CD4-positive, alpha-beta T cell (primary cell): ENCODE measurements around the gene ZNF345. TPM values are rescaled to one million over a fixed set of nuclear protein-coding genes. Genes with fewer than 3 reads are reported as not detected.

ENCODE experiments used
- ATAC-seq: fragments of 200-7000 bp; cut with Tn5 transposase; one replicate; pipeline ENCODE4 v1.10.0; 2022; ENCODE audit warnings: mild to moderate bottlenecking; ENCODE audit not compliant: poor library complexity
- CTCF ChIA-PET: fragments of 350-600 bp; sonication (Branson Sonifier 250); formaldehyde crosslinking; loops from one replicate; lab custom pipeline; 2021; ENCODE audit warnings: antibody characterized with exemption, inconsistent platforms; lab: Charles Lee
- POLR2A ChIA-PET: fragments of 350-600 bp; sonication (Branson Sonifier 250); formaldehyde crosslinking; loops from one replicate; lab custom pipeline; 2021; ENCODE audit warnings: antibody characterized with exemption, inconsistent platforms; lab: Charles Lee
- DNase-seq, 14 experiments: peaks; one replicate each; pipeline ENCODE4 v3.0.0-alpha.2; 2013 to 2020; ENCODE audit warnings: mixed read lengths in 2 of 14
- H3K27ac ChIP-seq, 2 donors: one replicate each; pipeline versions ENCODE4 v1.5.1 to v1.7.0; 2013; ENCODE audit warnings: low read length in 2 of 2, low read depth in 1 of 2, mild to moderate bottlenecking in 1 of 2
- H3K27me3 ChIP-seq, 2 experiments: 1 replicate in 1 of 2; 2 replicates in 1 of 2; pipeline versions ENCODE4 v1.6.1 to v1.7.0; 2013; ENCODE audit warnings: low read length in 2 of 2, control low read depth in 1 of 2, mild to moderate bottlenecking in 1 of 2, moderate library complexity in 1 of 2; ENCODE audit not compliant: insufficient read depth in 2 of 2, control insufficient read depth in 1 of 2
- H3K36me3 ChIP-seq: one replicate; pipeline ENCODE4 v1.6.1; 2013; ENCODE audit warnings: low read length, control low read depth; ENCODE audit not compliant: insufficient read depth
- H3K4me1 ChIP-seq: one replicate; pipeline ENCODE4 v1.6.1; 2013; ENCODE audit warnings: low read length, control low read depth; ENCODE audit not compliant: insufficient read depth
- H3K4me3 ChIP-seq: one replicate; pipeline ENCODE4 v1.5.1; 2013; ENCODE audit warnings: mild to moderate bottlenecking, low read length, moderate library complexity
- H3K9me3 ChIP-seq, 2 experiments: 1 replicate in 1 of 2; 2 replicates in 1 of 2; pipeline versions ENCODE4 v1.6.1 to v1.7.0; 2013; ENCODE audit warnings: low read length in 2 of 2, mild to moderate bottlenecking in 2 of 2, control low read depth in 1 of 2, moderate library complexity in 1 of 2; ENCODE audit not compliant: control insufficient read depth in 1 of 2, insufficient read depth in 1 of 2
- H3K27ac Mint-ChIP-seq: one replicate; pipeline ENCODE4 v1.8.0; 2020; ENCODE audit warnings: mixed read lengths
- H3K27me3 Mint-ChIP-seq: one replicate; pipeline ENCODE4 v1.8.0; 2021; ENCODE audit warnings: mixed read lengths
- H3K36me3 Mint-ChIP-seq: one replicate; pipeline ENCODE4 v1.8.0; 2021; ENCODE audit warnings: low read depth, mixed read lengths
- H3K4me1 Mint-ChIP-seq: one replicate; pipeline ENCODE4 v1.8.0; 2021; ENCODE audit warnings: low read depth, mixed read lengths
- H3K4me3 Mint-ChIP-seq: one replicate; pipeline ENCODE4 v1.8.0; 2020; ENCODE audit warnings: mild to moderate bottlenecking, mixed read lengths
- H3K9me3 Mint-ChIP-seq: one replicate; pipeline ENCODE4 v1.8.0; 2020; ENCODE audit warnings: mixed read lengths
- intact Hi-C, 2 experiments: fragments of 100-400 bp; cut with DNase I in 1 of 2; cut with micrococcal nuclease in 1 of 2; formaldehyde crosslinking; loops; one replicate each; pipeline versions ENCODE4 v1.15.1 to v1.9.0; 2023 to 2025; cut with DNase I, micrococcal nuclease
- total RNA-seq, 174 experiments: library from RNA in 2 of 174; stranded (reverse) in 2 of 174; gene quantifications; one replicate each; pipeline ENCODE4 v1.2.3 and lab custom pipeline; 2021 to 2026
- TF ChIP-seq, protein P1 (sequence below): fragments of 200-600 bp; IDR thresholded peaks from one replicate; pipeline ENCODE4 v1.8.0; 2022; ENCODE audit warnings: antibody characterized with exemption, mild to moderate bottlenecking

The ZNF345 gene
- total RNA-seq, 2 experiments from 2014 or later, result 5.9 to 7.1 TPM

DNA sequence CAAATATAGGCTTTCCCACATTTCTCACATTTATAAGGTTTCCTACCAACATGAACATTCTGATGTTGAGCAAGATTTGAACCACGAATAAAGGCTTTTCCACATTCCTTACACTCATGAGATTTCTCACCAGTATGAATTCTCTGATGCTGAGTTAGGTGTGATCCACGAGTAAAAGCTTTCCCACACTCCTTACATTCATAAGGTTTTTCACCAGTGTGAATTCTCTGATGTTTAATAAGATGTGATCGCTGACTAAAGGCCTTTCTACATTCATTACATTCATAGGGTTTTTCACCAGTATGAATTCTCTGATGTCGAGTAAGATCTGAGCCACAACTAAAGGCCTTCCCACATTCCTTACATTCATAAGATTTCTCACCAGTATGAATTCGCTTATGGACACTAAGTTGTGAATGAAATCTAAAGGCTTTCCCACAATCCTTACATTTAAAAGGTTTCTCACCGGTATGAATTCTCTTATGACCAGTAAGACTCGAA lies 31.5 kb upstream of the ZNF345 start:
- intact Hi-C loops, result no loop called here
- H3K4me1 Mint-ChIP-seq, result no peaks in the 10 kb centered on the region
- ATAC-seq (no peak), DNase-seq (no peak)
- Histone ChIP-seq H3K9me3 (peaks cover 60 to 98% of the 10 kb centered on the region in 2 experiments), H3K27me3 (no peaks in the 10 kb centered on the region), H3K27ac (no peak overlapping the region), H3K4me3 (no peak overlapping the region), H3K36me3 (peaks cover 45% of the 10 kb centered on the region), H3K4me1 (no peaks in the 10 kb centered on the region)
- TF ChIP-seq, protein P1, sequence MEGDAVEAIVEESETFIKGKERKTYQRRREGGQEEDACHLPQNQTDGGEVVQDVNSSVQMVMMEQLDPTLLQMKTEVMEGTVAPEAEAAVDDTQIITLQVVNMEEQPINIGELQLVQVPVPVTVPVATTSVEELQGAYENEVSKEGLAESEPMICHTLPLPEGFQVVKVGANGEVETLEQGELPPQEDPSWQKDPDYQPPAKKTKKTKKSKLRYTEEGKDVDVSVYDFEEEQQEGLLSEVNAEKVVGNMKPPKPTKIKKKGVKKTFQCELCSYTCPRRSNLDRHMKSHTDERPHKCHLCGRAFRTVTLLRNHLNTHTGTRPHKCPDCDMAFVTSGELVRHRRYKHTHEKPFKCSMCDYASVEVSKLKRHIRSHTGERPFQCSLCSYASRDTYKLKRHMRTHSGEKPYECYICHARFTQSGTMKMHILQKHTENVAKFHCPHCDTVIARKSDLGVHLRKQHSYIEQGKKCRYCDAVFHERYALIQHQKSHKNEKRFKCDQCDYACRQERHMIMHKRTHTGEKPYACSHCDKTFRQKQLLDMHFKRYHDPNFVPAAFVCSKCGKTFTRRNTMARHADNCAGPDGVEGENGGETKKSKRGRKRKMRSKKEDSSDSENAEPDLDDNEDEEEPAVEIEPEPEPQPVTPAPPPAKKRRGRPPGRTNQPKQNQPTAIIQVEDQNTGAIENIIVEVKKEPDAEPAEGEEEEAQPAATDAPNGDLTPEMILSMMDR, result no peak
- ChIA-PET POLR2A (interaction anchor here (0.9 kb wide), 1 partner anchor 14 kb away, joined by 3 read pairs; no protein-coding TSS in a partner anchor), CTCF (no interaction called here)
- H3K27ac Mint-ChIP-seq, result no peak overlapping the region
- no peak overlapping the region for H3K4me3 Mint-ChIP-seq
- H3K9me3 Mint-ChIP-seq, result peaks cover 8% of the 10 kb centered on the region
- peaks cover 98% of the 10 kb centered on the region for H3K36me3 Mint-ChIP-seq
- H3K27me3 Mint-ChIP-seq, result no peaks in the 10 kb centered on the region

DNA sequence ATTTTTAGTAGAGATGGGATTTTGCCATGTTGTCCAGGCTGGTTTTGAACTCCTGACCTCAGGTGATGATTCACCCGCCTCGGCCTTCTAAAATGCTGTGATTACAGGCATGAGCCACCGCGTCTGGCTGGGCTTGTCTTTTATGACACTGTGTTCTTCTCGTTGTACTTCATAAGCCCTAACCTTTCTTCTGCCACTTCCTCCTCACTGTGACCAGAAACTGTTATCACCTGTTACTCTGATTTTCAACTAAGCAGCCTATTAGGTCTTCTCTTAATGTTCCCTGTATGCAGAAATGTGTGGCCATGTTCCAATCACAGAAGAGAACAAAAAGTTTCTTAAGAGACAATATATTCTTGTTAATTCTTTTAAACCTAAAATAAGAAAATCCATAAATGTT lies 28.9 kb upstream of the ZNF345 start:
- peaks cover 95% of the 10 kb centered on the region for H3K36me3 Mint-ChIP-seq
- no peak overlapping the region for H3K4me3 Mint-ChIP-seq
- TF ChIP-seq, protein P1, result no peak
- H3K27me3 Mint-ChIP-seq, result no peaks in the 10 kb centered on the region
- peaks cover 12% of the 10 kb centered on the region for H3K9me3 Mint-ChIP-seq
- Histone ChIP-seq H3K9me3 (peaks cover 48 to 95% of the 10 kb centered on the region in 2 experiments), H3K27ac (no peak overlapping the region), H3K4me3 (no peak overlapping the region), H3K27me3 (no peaks in the 10 kb centered on the region), H3K36me3 (peaks cover 63% of the 10 kb centered on the region), H3K4me1 (no peaks in the 10 kb centered on the region)
- DNase-seq (no peak), ATAC-seq (no peak)
- no peak overlapping the region for H3K27ac Mint-ChIP-seq
- ChIA-PET POLR2A (no interaction called here), CTCF (no interaction called here)
- H3K4me1 Mint-ChIP-seq, result no peaks in the 10 kb centered on the region
- intact Hi-C loops, result no loop called here

DNA sequence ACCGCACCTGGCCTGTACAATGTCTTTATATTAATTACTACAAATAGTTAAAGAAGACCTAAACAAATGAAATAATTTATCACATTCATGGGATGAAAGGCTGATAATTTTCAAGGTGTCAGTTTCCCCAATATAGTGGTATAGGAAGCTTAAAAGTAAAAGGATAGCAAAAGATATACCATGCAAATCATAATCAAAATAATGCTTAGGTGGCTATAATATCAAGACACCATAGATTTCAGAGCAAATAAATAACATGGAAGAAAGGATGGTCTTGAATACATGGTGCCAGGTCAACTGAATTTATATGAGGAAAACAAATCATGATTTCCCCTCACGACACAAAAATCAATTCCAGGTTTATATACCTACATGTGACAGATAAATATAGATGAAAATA lies 17.2 kb upstream of the ZNF345 start:
- Histone ChIP-seq H3K4me1 (peaks cover 14% of the 10 kb centered on the region), H3K4me3 (no peak overlapping the region), H3K27ac (no peak overlapping the region), H3K27me3 (no peaks in the 10 kb centered on the region), H3K36me3 (peaks cover 29% of the 10 kb centered on the region), H3K9me3 (peaks cover 58 to 86% of the 10 kb centered on the region in 2 experiments)
- Mint-ChIP-seq H3K4me1 (no peaks in the 10 kb centered on the region), H3K4me3 (no peak overlapping the region), H3K36me3 (peaks cover 79% of the 10 kb centered on the region), H3K27me3 (no peaks in the 10 kb centered on the region), H3K27ac (no peak overlapping the region), H3K9me3 (peaks cover 14% of the 10 kb centered on the region)
- POLR2A ChIA-PET, result interaction anchor here (1.1 kb wide), 1 partner anchor 15 kb away, joined by 3 read pairs; no protein-coding TSS in a partner anchor
- TF ChIP-seq, protein P1, result no peak
- ATAC-seq (no peak), DNase-seq (no peak)
- CTCF ChIA-PET, result interaction anchor here (0.6 kb wide), 1 partner anchor 67 kb away, joined by 3 read pairs; no protein-coding TSS in a partner anchor
- intact Hi-C loops, result loop anchor here (10.0 kb wide), 4 partner anchors 59 to 349 kb away; partner anchors contain the start of genes ZNF382 (in 1 of the 2), ZNF566 (in 1 of the 2), ZNF585A (in 1 of the 2) and ZNF850 (in 1 of the 2)
